Measurements from ENCODE around the gene TFDP3.

Gene TFDP3, protein sequence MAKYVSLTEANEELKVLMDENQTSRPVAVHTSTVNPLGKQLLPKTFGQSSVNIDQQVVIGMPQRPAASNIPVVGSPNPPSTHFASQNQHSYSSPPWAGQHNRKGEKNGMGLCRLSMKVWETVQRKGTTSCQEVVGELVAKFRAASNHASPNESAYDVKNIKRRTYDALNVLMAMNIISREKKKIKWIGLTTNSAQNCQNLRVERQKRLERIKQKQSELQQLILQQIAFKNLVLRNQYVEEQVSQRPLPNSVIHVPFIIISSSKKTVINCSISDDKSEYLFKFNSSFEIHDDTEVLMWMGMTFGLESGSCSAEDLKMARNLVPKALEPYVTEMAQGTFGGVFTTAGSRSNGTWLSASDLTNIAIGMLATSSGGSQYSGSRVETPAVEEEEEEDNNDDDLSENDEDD

DNA sequence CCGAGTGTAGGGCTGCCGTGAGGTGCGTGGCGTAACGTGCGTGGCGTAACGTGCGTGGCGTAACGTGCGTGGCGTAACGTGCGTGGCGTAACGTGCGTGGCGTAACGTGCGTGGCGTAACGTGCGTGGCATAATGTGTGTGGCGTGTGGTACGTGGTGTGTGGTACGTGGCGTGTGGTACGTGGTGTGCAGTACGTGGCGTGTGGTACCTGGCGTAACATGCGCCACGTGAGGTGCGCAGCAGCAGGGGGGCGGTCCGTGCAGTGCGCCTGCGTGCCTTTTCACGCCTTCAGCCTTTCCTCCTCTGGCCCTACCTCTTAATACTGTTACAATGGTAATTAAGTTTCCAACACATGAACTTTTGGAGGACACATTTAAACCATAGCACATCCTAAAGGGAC is at the start of gene TFDP3:
Gene TFDP3 (minus strand): TSS at position 26 of the 400 bp plus-strand sequence. CDS start 95 bp downstream, outside the sequence.
- DNase-seq (ENCODE audit: low spot score): no peak

DNA sequence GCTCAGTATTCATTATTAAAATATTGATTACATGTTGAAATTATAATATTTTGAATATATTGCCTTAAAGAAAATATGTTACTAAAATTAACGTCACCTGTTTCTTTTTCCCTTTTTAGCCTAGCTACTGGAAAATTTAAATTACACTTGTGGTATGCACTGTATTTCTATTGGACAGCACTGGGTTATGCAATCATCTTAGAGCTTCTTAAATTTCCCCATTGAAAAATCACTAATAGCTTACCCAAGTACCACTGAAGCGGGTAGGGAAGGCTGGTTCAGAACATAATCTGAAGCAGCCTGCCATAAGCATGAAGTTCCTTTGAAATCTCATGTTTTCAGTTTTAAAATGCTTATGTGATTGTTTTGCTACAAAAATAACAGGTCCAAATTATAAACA is 49.5 kb upstream of the TFDP3 start:
- DNase-seq (ENCODE audit: low spot score): no peak

DNA sequence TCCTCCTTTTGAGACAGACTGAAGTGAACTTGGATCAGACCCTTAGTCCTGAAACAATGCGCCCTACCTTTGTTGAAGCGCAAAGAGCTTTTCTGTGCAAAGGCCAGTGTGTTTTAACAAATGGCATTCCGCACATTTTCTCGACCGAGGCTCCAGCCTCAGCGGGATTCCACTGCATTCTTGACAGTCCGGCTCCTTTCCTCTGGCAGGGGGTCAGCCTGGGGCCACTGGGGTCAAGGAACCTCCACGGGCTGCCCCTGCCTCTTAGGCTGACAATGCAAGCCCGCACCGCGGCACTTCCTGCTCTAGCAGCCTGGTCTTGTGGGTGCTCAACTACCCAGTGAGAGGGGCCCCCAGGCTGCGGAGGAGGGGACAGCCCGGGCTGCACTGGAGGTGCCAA is 47.2 kb upstream of the TFDP3 start:
- DNase-seq (ENCODE audit: low spot score): no peak

DNA sequence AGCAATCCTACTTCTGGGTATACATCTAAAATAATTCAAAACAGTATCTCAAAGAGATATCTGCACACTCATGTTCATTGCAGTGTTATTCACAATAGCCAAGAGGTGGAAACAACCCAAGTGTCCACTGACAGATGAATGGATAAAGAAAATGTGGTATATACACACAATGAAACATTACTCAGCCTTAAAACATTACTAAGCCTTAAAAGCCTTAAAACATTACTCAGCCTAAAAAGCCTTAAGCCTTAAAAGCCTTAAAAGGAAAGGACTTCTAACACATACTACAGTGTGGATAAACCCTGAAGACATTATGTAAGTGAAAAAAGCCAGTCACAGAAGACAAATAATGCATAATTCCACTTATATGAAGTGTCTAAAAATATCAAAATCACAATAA is 40.3 kb upstream of the TFDP3 start:
- no peak for DNase-seq (ENCODE audit: low spot score)

DNA sequence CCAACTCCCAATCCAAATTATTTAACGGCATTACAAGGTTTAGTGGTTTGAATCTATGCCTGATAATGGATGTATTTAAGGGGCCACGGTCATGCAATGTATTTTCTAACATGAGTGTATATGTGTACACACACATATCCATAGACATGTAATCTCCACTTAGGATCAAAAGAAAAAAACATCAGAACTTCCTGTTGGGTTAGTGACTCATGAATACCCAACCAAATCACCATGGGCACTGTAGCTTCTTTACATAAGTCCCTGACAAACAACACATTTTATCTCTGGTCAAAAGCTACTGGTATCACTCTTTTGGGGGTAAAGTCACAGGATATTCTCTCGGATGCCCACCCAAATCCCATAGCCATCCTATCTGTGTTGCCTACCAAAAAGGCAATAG is 36.5 kb upstream of the TFDP3 start:
- DNase-seq (ENCODE audit: low spot score): no peak

DNA sequence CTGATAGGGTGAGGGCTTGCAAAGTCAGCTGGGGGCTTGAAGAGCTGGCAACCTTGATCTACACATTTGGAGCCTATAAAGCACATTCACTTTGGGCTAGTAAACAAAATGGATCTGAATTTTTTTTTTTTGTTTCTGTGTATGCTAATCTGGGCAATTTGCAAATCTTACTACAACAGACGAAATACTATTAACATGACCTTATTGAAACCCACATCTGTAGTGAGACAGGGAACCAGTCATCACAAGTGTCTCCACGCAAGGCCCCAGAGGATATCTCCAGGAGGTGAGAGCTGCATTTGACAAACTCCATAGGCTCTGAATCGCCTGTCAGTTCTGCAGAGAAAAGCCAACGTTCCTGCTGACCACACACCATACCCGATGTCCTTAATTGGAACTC is 33.0 kb upstream of the TFDP3 start:
- no peak for DNase-seq (ENCODE audit: low spot score)

DNA sequence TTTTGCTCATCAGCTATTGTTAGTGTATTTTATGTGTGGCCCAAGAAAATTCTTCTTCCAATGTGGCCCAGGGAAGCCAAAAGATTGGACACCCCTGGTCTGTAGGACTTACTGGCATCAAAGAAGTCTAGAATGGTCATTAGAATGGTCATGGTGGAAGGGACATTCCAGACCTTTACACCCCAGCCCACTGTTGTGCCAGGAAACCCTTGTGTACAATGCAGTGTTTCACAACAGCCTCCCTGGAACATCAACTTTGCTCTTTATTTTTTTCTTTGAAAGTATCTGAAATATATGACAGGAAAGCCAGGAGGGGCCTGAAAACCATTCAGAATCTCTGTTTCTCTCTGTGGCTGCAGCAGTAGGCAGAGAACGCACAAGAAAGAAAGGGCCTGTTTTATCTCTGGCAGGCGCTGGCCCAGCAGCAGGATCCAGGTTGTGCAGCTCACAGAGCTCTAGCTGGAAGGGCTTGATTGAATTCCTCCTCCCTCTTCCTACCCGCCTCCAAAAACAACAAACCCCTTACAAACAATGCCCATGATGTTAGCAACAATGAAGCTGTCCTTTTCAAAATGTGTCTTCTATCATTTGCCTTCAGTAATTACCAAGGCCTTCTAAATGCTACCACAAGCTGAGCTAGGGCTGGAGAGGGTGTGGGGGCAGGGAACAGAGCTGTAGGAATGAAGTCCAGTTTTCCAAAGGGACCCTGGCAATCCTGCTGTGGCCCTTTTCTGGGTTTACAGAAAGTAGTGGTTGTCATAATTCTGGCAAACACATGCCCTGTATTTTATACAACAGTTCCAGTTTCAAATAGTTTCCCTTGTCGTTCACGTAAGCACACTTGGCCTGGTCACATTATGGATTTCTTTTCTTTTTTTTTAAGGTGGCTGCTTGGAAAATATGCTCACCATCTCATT is 32.3 kb upstream of the TFDP3 start:
- no peak for DNase-seq (ENCODE audit: low spot score)

DNA sequence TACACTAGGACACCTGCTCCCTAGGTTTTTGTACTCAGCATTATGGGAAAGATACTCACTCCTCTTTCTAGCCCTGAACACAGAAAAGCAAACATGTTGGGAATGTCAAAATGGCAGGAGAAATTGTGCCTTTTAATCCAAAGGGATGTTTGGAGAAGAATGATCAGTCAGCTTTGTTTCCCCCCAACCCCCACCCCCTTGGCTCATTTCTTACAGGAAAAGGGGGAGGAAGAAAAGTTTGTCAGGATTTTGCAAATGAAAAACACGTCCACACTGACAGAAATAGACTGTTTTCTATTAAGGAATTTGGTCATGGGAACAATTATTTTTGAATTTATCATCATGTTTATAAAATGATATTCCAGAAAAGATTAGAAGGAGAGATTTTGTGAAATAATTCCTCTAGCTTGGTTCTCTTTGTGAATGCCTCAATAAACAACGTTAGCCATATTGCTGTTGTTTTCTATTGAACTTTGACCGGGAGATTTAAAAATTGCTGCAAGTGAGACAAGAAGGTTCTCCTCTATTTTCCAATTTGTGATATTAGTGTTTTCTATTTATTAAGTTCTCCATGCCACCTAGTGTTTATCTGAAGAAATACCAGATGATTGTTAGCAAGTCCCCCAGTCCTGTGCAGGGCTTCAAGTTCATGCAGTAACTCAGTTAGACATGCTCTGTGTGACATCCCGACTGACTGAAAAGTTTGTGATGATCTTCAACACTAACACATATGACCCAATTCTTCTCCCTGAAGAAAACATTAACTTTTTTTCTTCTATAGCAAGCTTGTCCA is 31.3 kb upstream of the TFDP3 start:
- DNase-seq (ENCODE audit: low spot score): no peak

DNA sequence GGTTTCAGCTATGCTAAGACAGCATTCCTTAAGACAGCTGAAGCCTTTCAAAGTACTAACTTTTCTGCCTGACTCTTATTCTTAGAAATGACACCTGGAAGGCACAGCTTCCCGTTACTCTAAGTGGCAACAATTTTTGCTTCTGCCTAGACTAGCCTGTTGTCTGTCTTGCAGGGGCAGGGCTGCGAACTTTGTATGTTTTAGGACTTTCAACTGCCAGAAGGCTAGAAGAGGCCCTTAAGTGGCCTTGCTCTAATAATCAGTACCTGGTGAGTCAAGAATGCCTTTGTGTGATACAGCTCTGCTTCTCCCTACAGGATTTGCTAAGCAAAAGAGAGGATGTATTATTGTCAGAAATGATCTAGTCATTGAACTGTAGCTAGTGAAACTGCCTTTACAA is 30.0 kb upstream of the TFDP3 start:
- no peak for DNase-seq (ENCODE audit: low spot score)

DNA sequence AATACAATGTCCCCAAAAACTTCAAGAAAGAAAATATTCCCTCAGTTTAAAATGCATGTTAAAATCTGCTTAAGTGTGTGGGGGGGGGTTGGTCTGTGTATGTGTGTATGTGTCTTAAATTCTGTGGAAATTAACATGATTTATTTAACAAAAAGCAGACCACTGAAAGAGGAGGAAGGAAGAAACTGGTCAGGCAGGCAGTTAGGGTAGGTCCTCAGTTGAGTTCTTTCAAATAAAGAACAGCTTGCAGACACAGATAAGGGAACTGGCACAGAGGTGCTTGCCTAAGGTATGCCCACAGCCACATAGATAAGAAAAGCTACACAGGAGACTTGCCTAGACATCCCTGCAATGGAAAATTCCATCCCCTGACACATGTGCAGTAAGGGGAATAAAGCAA is 28.8 kb upstream of the TFDP3 start:
- no peak for DNase-seq (ENCODE audit: low spot score)

DNA sequence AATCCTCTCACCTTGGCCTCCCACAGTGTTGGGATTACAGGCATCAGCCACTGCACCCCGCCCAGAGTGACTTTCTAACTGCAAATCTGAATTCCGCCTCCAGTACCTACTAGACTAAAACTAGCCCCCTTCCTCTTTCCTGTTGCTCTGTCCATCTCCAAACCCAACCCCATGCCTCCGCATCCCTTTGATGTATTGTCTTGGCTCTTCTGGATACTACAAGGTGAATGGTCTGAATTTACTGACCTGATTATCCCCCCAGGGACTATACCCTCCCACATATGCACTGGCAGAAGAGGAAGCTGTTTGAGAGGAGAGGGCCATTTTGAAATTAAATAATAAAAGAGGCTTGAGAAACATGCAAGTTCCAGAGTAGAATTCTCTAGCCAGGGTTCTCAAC is 17.7 kb upstream of the TFDP3 start:
- no peak for DNase-seq (ENCODE audit: low spot score)

DNA sequence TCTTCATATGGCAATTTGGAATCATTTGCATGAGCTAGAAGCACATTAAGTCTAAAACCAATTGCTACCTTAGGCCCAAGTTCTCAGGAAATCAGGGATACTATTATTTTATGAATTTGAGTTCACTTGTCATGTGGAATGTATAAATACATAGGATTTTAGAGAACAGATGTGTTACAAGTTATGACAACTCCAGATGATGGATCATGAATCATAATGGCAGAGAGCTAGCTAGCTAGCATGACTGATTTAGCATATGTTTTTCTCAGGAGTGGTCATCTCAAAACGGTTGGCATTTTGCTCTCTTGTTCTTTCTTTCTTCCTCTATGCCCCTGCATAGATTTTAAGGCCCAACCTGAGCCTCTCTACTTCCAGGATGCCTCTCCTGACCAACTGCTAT is 14.2 kb upstream of the TFDP3 start:
- DNase-seq (ENCODE audit: low spot score): no peak

DNA sequence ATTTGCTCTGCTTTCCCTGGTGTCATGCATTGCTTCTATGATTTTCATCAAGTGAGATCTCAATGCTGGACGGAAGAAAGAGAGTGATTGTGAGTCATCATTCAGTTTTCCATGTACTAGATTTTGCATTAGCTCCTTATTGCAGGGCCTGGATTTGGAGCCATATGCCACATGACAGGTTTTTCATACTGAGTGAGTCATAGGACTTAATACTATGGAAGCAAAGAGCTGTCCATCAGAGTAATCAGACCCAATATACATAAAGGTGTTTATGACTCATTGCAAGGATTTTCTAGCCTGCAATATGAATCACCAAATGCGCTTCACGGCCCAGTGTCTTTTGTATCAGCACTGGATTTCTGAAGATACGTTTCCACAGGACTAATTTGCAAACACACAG is 11.2 kb upstream of the TFDP3 start:
- DNase-seq (ENCODE audit: low spot score): no peak

DNA sequence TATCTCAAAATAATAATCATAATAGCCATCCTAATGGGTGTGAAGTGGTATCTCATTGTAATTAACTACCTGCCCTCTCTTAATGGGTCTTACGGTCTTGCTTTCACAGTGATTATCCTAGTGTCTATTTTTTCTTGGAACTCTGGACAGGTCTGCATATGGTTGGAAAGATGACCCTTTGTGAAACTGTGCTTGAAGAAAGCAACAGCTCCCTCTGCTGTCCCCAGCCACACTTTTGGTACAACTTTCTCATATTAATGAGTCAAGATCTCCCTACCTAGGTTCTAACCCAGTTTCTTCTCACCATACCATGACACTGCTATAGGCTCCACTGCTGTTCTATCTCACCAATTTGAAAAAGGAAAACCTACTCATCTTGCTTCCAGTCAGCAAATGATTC is 2.4 kb downstream of the TFDP3 start:
- DNase-seq (ENCODE audit: low spot score): no peak

DNA sequence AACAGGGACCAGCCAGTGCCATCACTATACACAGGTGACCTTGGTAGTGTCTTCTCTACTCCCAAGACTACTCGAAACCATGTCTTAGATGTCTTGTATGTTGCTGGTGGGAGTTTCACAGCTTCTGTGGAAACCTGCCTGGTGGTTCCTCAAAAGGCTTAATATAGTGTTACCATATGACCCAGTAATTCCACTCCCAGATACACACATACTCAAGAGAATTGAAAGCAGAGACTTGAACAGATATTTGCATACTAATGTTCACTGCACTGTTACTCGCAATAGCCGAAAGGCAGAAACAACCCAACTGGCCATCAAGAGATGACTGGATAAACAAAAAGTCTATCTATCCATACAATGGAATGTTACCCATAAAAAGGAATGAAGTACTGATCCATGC is 3.1 kb downstream of the TFDP3 start:
- DNase-seq (ENCODE audit: low spot score): no peak

DNA sequence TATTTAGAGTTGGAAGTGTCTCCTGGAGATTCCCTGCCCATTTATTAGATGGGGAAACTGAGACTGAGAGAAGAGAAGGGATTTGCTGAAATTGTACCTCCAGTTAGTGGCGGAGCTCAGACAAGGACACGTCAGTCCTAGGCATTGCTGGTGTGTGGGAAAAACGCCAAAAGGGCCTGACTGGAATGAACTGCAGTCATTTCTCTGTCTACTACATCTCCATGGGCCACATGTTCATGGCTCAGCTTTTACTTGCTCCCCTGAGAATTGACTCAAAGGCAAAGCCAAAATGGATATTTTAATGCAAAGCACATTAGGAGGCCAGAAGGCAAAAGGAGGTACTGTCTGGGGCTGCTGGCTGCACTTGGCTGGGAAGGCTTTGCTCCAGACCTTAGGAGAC is 3.9 kb downstream of the TFDP3 start:
- no peak for DNase-seq (ENCODE audit: low spot score)

DNA sequence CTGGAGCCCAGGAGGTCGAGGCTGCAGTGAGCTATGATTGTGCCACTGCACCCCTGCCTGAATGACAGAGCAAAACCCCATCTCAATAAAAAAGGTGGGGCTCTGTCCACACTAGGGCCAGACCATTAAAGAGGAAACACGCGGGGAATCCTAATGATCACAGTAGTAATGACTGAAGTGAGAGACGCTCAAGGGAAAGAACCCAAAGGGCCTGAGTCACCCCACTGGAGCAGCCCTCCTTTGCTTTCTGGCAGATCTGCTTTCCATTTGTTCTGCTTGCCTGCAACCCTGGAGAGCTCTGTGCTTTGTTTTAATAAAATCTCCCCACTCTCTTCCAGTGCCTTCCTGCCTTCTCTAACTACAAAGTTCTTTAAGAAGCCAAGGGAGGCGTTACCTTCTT is 5.0 kb downstream of the TFDP3 start:
- no peak for DNase-seq (ENCODE audit: low spot score)

DNA sequence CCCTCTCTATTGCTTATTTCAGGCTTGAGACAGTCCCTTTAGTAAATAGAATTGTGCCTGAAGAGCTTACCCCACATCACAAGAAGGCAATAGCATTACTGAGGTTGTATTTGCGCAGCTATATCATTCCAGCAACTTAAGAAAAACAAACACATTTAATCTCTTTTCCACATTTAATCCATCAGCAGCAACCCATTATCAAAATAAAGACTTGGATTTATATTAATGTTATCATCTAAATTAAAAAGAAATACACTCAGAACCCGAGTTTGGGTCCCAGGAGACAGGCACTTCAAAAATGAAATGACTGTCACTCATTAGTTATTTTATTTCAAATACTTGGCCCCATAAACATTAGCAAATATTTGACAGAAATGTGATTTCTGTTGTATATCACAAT is 10.4 kb downstream of the TFDP3 start:
- DNase-seq (ENCODE audit: low spot score): no peak

DNA sequence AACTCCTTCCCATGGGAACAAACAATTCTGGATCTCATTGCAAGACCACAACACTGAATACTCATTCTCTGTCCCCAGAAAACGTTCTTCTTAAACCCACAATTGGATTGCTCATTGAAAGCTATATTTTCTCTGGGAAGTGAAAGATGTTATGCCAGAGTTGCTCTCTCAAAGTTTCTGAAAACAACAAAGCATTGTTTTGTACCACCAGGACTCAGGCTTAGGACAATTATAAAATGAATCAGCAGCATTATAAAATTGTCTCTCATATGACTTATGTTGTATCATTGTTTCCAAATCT is 26.5 kb downstream of the TFDP3 start:
- no peak for DNase-seq (ENCODE audit: low spot score)

DNA sequence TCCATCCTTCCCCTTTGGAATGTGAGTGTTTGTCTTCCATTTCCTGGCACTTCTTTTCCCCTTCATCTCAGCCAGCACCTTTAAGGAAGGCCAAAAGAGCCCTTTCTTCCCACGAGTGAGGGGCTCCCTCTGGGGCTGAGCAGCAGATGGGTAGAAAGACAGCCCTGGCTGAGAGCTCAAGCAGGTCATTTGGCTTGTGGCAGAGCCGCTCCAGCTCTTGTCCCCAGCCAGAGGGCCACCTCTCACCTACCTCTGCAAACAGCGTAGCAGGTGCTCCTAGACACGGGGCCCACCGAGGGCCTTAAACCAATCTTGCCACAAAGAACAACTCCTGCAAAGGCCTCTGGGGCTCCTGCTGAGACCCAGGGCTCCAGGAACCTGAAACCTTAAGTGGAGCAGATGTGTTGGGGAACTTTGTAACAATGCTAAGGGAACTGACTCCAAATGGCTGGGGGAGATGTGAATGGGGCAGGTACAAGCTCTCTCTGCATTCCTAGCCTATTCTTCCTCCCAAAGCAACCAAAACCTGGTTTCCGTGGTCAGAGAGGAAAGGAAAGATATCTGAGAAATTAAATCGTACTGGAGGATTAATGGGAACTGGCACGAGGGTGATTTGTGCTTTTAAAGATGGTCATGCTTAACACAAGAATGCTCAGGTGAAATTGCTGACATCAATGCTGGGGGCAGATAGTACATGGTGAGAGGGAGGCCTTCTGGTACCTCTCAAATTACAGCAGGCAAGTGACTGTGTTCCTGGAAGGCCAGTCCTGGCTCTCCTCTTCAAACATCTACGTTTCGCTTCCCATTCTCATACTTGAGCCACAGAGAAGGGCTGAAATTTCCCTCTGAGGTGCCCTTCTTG is 27.0 kb downstream of the TFDP3 start:
- DNase-seq (ENCODE audit: low spot score): no peak

DNA sequence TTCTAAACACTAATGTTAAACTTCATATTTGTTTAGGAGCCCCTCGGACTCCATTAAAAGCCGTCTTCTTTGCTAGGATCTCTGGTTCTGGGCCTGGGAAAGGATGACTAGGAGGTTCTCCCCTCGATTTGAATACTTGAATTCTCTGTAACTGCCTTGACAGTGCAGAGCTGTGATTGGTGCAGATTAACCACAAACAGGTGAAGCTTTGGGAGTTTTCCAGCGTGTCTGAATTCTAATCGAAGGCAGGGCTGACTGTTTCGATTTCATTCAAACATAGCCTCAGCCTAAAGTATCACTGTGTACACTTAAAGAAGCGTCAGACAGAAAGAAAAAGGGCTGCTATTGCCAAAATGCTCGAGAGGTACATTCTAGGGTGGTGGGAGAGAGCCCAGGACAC is 29.0 kb downstream of the TFDP3 start:
- DNase-seq (ENCODE audit: low spot score): no peak

DNA sequence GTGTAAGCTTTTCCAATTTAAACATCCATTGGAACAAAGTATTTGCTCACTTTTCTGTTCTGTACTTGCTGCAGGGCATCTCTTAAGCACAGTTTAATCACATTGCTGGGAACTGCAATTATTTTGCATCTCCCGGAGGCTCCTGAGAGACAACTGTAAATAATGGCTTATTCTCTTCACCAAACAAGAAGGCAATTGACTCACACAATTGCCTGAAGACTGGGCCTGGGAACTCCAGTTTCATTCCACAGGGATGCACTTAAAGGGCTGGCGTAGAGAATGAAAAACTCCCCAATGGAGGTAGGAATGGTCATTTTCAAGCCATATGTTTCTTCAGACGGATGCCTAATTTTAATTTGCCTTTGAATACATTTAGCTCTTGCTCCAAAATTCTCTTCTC is 29.5 kb downstream of the TFDP3 start:
- DNase-seq (ENCODE audit: low spot score): no peak
